ENCODE measurements around the gene FANCG. TPM values are rescaled to one million over a fixed set of nuclear protein-coding genes. Genes with fewer than 3 reads are reported as not detected.
A peak's percentile ranks its signal among the peaks of the same experiment; 100 is the strongest.

The FANCG gene
- total RNA-seq, 6 experiments from 2014 or later: 17.8 to 30.0 (median 28.3) TPM

- Mint-ChIP-seq H3K9me3 (no peaks in the 10 kb centered on the region), H3K4me3 (no peak overlapping the region), H3K27me3 (ENCODE audit: insufficient read depth) (peaks cover 5% of the 10 kb centered on the region), H3K36me3 (ENCODE audit: low read depth) (peaks cover 25% of the 10 kb centered on the region), H3K27ac (no peak overlapping the region), H3K4me1 (ENCODE audit: low read depth) (peaks cover 46% of the 10 kb centered on the region)
- no peak for DNase-seq
- no peak for TF ChIP-seq CTCF (IDR thresholded peaks at IDR 0.05)
Measured at GRCh38 chr9:35075358-35075757, 4.4 kb downstream of the FANCG start.

- no peaks in the 10 kb centered on the region for H3K9me3 Mint-ChIP-seq
- no peak overlapping the region for H3K4me3 Mint-ChIP-seq
- H3K4me1 Mint-ChIP-seq (ENCODE audit: low read depth): peaks cover 46% of the 10 kb centered on the region
- peaks cover 30% of the 10 kb centered on the region for H3K36me3 Mint-ChIP-seq (ENCODE audit: low read depth)
- TF ChIP-seq CTCF (IDR thresholded peaks at IDR 0.05): no peak
- DNase-seq: no peak
- no peak overlapping the region for H3K27ac Mint-ChIP-seq
- H3K27me3 Mint-ChIP-seq (ENCODE audit: insufficient read depth): peaks cover 5% of the 10 kb centered on the region
Measured at GRCh38 chr9:35074791-35075190, 5.0 kb downstream of the FANCG start.

GRCh38 chr9:35074141-35074540, 5.6 kb downstream of the FANCG start:
- Mint-ChIP-seq H3K4me1 (ENCODE audit: low read depth) (peaks cover 51% of the 10 kb centered on the region), H3K27ac (no peak overlapping the region), H3K4me3 (no peak overlapping the region)

GRCh38 chr9:35073279-35073612, 6.5 kb downstream of the FANCG start:
- peak overlapping the region; percentile 98 for H3K27ac Mint-ChIP-seq
- H3K36me3 Mint-ChIP-seq (ENCODE audit: low read depth): peaks cover 33% of the 10 kb centered on the region
- peaks cover 5% of the 10 kb centered on the region for H3K27me3 Mint-ChIP-seq (ENCODE audit: insufficient read depth)
- DNase-seq: no peak
- peaks cover 51% of the 10 kb centered on the region for H3K4me1 Mint-ChIP-seq (ENCODE audit: low read depth)
- TF ChIP-seq CTCF (IDR thresholded peaks at IDR 0.05): no peak
- H3K9me3 Mint-ChIP-seq: no peaks in the 10 kb centered on the region
- H3K4me3 Mint-ChIP-seq: peak overlapping the region; percentile 99; the same call in 1 of the 2 replicates

More at GRCh38 chr9:35074141-35074540, 5.6 kb downstream of the FANCG start:
- TF ChIP-seq CTCF (IDR thresholded peaks at IDR 0.05): no peak
- Mint-ChIP-seq H3K9me3 (no peaks in the 10 kb centered on the region), H3K36me3 (ENCODE audit: low read depth) (peaks cover 30% of the 10 kb centered on the region), H3K27me3 (ENCODE audit: insufficient read depth) (peaks cover 5% of the 10 kb centered on the region)
- no peak for DNase-seq

GRCh38 chr9:35072461-35073278, 7.1 kb downstream of the FANCG start, which contains the start of gene VCP:
Gene VCP, minus strand, starts transcription at chr9:35072625. Its CDS starts 272 bp downstream, at chr9:35072353.
- Mint-ChIP-seq H3K4me1 (ENCODE audit: low read depth) (peaks cover 51% of the 10 kb centered on the region), H3K36me3 (ENCODE audit: low read depth) (peaks cover 39% of the 10 kb centered on the region), H3K27ac (peak within 1 kb of the TSS; percentile 98), H3K4me3 (peak within 1 kb of the TSS; percentile 99), H3K9me3 (no peaks in the 10 kb centered on the region), H3K27me3 (ENCODE audit: insufficient read depth) (peaks cover 5% of the 10 kb centered on the region)
- TF ChIP-seq CTCF (IDR thresholded peaks at IDR 0.05): no peak
- DNase-seq: peak; percentile 99
